Measurements from ENCODE around the gene ATF7IP2.

- TF ChIP-seq, protein P1, sequence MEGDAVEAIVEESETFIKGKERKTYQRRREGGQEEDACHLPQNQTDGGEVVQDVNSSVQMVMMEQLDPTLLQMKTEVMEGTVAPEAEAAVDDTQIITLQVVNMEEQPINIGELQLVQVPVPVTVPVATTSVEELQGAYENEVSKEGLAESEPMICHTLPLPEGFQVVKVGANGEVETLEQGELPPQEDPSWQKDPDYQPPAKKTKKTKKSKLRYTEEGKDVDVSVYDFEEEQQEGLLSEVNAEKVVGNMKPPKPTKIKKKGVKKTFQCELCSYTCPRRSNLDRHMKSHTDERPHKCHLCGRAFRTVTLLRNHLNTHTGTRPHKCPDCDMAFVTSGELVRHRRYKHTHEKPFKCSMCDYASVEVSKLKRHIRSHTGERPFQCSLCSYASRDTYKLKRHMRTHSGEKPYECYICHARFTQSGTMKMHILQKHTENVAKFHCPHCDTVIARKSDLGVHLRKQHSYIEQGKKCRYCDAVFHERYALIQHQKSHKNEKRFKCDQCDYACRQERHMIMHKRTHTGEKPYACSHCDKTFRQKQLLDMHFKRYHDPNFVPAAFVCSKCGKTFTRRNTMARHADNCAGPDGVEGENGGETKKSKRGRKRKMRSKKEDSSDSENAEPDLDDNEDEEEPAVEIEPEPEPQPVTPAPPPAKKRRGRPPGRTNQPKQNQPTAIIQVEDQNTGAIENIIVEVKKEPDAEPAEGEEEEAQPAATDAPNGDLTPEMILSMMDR (conservative IDR thresholded peaks at IDR 0.05), result no peak
- TF ChIP-seq EZH2 (IDR thresholded peaks at IDR 0.05; ENCODE audit: low read depth), result no peak
Measured at GRCh38 chr16:10405386-10405939, 19.6 kb downstream of the ATF7IP2 start.

All from PC-9 (cell line).